Aorta (tissue), 5 donors: Measurements from ENCODE around the gene VWA2. TPM values are rescaled to one million over a fixed set of nuclear protein-coding genes. Genes with fewer than 3 reads are reported as not detected.

Experiments
- ATAC-seq: fragments of 200-7000 bp; cut with Tn5 transposase; one replicate; pipeline ENCODE4 v1.9.1; 2022; ENCODE audit warnings: moderate library complexity; ENCODE audit not compliant: low FRiP score
- DNase-seq, 2 donors: peaks; one replicate each; pipeline ENCODE4 v3.0.0-alpha.2; 2020
- H3K27ac ChIP-seq, 2 donors: one replicate each; pipeline ENCODE4 v1.5.1; 2013; ENCODE audit warnings: low read length in 2 of 2, mild to moderate bottlenecking in 2 of 2, moderate library complexity in 2 of 2, control low read depth in 1 of 2, inconsistent platforms in 1 of 2, low read depth in 1 of 2
- H3K27me3 ChIP-seq, 2 donors: one replicate each; pipeline ENCODE4 v1.6.1; 2013; ENCODE audit warnings: control low read depth in 1 of 2, low read length in 1 of 2, mild to moderate bottlenecking in 1 of 2, moderate library complexity in 1 of 2; ENCODE audit not compliant: insufficient read depth in 2 of 2, control insufficient read depth in 1 of 2
- H3K36me3 ChIP-seq, 2 donors: one replicate each; pipeline ENCODE4 v1.6.1; 2013; ENCODE audit warnings: control low read depth in 1 of 2, low read length in 1 of 2, mild to moderate bottlenecking in 1 of 2; ENCODE audit not compliant: insufficient read depth in 2 of 2, control insufficient read depth in 1 of 2
- H3K4me1 ChIP-seq, 2 donors: one replicate each; pipeline ENCODE4 v1.6.1; 2013; ENCODE audit warnings: low read length in 2 of 2, control low read depth in 1 of 2, mild to moderate bottlenecking in 1 of 2, moderate library complexity in 1 of 2; ENCODE audit not compliant: insufficient read depth in 2 of 2, control insufficient read depth in 1 of 2
- H3K4me3 ChIP-seq, 2 donors: one replicate each; pipeline ENCODE4 v1.5.1; 2013; ENCODE audit warnings: low read length in 2 of 2, control low read depth in 1 of 2, mild to moderate bottlenecking in 1 of 2
- H3K9me3 ChIP-seq: one replicate; pipeline ENCODE4 v1.6.1; 2013; ENCODE audit warnings: mild to moderate bottlenecking, low read length; ENCODE audit not compliant: control insufficient read depth
- WGBS, 2 donors: extraction: QIAGEN DNeasy Blood & Tissue Kit; methylation state at CpG; one replicate each; pipeline ENCODE4 v1.1.7; 2013; 5-methylcytosine and 5-hydroxymethylcytosine counted together
- intact Hi-C, 2 donors: fragments of 100-400 bp; cut with DNase I; formaldehyde crosslinking; loops; one replicate each; pipeline versions ENCODE4 v1.14.2 to v1.15.0; 2022
- polyA plus RNA-seq, 2 donors: library from polyadenylated mRNA; stranded (reverse); fragments of 200-250 nt; gene quantifications; one replicate each; pipeline ENCODE4 v1.2.3, GENCODE V29; 2013
- total RNA-seq, 2 donors: library from RNA; stranded (reverse); fragmentation: NEBNext Ultra II Directional; extraction: Animal tissue kit (Norgen Biotek cat#: 25700); gene quantifications; one replicate each; pipeline ENCODE4 v1.2.1, GENCODE V29; 2021
- donor health status: healthy with polysubstance abuse.
- donor health status: Bipolar disorder and iron deficiency.
- donor health status: DM: no; HTN: no; CAD: no.
- donor health status: DM: no; HTN: no; CAD: no.
- donor health status: DM: yes; HTN: yes; CAD: no.

The VWA2 gene
- total and polyA plus RNA-seq, 4 donors = 0.13 to 0.45 TPM; not detected in 2

DNA sequence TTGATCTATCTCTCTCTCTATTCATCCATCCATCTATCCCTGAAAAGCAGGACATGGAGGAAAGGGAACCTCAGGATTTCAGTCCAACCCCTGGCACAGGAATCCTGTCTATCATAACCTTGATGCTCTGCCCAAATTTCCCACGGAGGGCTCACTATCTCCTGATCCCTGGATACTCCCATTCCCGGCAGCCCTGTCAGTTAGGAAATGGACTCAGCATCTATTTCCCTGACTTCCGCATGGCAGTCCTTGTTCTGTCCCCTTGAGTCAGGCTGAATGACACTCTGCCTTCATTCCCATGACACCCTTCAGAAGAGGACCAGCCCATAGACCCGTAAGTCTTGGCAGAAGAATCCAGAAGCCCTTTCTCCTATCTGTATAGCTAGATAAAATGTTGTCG lies 77.7 kb downstream of the VWA2 start:
- ATAC-seq = no peak
- Histone ChIP-seq H3K4me1 (no peaks in the 10 kb centered on the region), H3K27me3 (no peaks in the 10 kb centered on the region), H3K9me3 (no peaks in the 10 kb centered on the region), H3K27ac (no peak overlapping the region), H3K4me3 (no peak overlapping the region), H3K36me3 (no peaks in the 10 kb centered on the region)
- no peak for DNase-seq
- WGBS, 2 donors = 79 to 84% methylated on average over 5 of the region's 5 CpGs
- intact Hi-C loops = no loop called here

GRCh38 chr10:114319406-114320248 lies 80.6 kb downstream of the VWA2 start:
- H3K36me3 ChIP-seq = peaks cover 0 to 3% of the 10 kb centered on the region in 2 donors
- no peaks in the 10 kb centered on the region for H3K27me3 ChIP-seq
- ATAC-seq = no peak
- 95 to 96% methylated on average over 18 of the region's 18 CpGs for WGBS, 2 donors
- intact Hi-C loops = no loop called here
- H3K4me3 ChIP-seq = no peak overlapping the region
- H3K27ac ChIP-seq = no peak overlapping the region
- no peaks in the 10 kb centered on the region for H3K9me3 ChIP-seq
- peak in 1 of 2 donors; percentile 41 for DNase-seq
- H3K4me1 ChIP-seq = no peaks in the 10 kb centered on the region

GRCh38 chr10:114320249-114321116 lies 81.4 kb downstream of the VWA2 start:
- intact Hi-C loops = no loop called here
- ATAC-seq (peak; percentile 26), DNase-seq (no peak)
- Histone ChIP-seq H3K9me3 (no peaks in the 10 kb centered on the region), H3K4me1 (no peaks in the 10 kb centered on the region), H3K27ac (no peak overlapping the region), H3K27me3 (no peaks in the 10 kb centered on the region), H3K36me3 (peaks cover 0 to 3% of the 10 kb centered on the region in 2 donors), H3K4me3 (no peak overlapping the region)
- WGBS, 2 donors = 91% methylated on average over 23 of the region's 23 CpGs

DNA sequence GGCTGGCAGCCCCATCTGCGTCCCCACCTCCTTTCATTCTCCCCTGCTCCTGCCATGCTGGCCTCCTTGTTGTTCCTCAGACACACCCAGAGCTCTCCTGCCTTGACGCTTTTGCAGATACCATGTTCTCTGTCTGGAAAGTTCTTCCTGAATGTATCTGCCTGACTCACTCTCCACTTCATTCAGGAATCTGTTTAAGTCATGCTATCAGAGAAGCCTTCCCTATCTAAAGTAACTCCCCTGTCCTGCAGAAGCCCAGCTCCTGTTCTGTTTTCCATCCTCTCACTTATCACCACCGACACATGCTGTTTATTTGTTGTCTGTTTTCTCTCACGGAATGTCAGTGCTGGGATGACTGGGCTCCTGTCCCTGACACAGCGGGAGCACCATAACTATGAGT lies 83.3 kb downstream of the VWA2 start:
- intact Hi-C loops = no loop called here
- ATAC-seq (no peak), DNase-seq (no peak)
- H3K9me3 ChIP-seq = no peaks in the 10 kb centered on the region
- H3K4me1 ChIP-seq = no peaks in the 10 kb centered on the region
- no peak overlapping the region for H3K27ac ChIP-seq
- no peak overlapping the region for H3K4me3 ChIP-seq
- H3K36me3 ChIP-seq = peaks cover 0 to 3% of the 10 kb centered on the region in 2 donors
- 94 to 97% methylated on average over 5 of the region's 5 CpGs for WGBS, 2 donors
- no peaks in the 10 kb centered on the region for H3K27me3 ChIP-seq

- Histone ChIP-seq H3K27me3 (no peaks in the 10 kb centered on the region), H3K4me1 (no peaks in the 10 kb centered on the region), H3K36me3 (peaks cover 0 to 3% of the 10 kb centered on the region in 2 donors), H3K9me3 (no peaks in the 10 kb centered on the region), H3K27ac (no peak overlapping the region), H3K4me3 (no peak overlapping the region)
- ATAC-seq (no peak), DNase-seq (no peak)
- intact Hi-C loops = no loop called here
- 60 to 65% methylated on average over 5 of the region's 5 CpGs for WGBS, 2 donors
Observed at GRCh38 chr10:114323023-114323422, 84.0 kb downstream of the VWA2 start.

GRCh38 chr10:114326795-114327194 lies 87.7 kb downstream of the VWA2 start:
- no peaks in the 10 kb centered on the region for H3K9me3 ChIP-seq
- DNase-seq = no peak
- no peaks in the 10 kb centered on the region for H3K27me3 ChIP-seq
- no peak overlapping the region for H3K4me3 ChIP-seq
- H3K36me3 ChIP-seq = peaks cover 0 to 3% of the 10 kb centered on the region in 2 donors
- no peak overlapping the region for H3K27ac ChIP-seq
- no peak for ATAC-seq
- H3K4me1 ChIP-seq = peaks cover 0 to 5% of the 10 kb centered on the region in 2 donors
- 96 to 100% methylated on average over 2 of the region's 2 CpGs for WGBS, 2 donors
- intact Hi-C loops = no loop called here

DNA sequence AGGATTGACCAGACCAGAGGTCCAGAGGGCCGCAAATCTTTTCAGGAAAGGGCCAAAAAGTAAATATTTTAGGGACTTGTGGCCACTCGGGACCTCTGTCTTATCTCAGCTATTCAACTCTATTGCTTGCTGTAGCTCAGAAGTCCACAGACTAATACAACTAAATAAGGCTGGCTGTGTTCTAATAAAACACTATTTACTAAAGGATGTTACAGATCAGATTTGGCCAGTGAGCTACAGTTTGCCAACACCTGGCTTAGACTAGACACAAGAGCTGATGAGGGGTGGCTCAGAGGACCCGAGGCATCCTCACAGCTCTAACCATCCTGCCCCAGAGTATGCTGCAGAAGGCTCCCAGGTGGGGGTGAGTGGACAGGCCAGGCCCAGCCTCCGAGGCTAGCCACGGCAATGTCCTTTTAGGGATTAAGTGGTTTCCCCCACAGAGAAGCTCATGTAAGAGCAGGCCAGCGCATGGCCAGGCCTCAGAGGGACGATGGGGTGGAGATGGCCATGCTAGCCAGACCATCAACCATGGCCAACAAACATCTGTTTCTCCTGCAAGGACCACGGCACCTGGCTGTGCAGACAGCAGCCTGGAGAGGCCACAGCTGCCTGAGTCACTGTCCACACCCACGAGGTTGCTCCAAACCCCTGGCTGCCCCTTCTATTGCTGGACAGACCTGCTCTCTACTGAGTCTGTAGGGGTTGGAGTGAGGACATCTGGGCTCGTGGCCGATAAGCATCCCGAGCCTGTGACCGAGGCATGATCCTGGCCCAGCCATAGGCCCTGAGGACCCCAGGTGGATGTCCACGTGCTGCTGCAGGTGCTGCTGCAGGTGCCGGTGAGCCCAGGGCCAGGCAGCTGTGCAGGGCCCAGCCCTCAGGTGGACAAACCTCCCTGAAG lies 88.7 kb downstream of the VWA2 start:
- DNase-seq = no peak
- H3K4me3 ChIP-seq = no peak overlapping the region
- peaks cover 0 to 5% of the 10 kb centered on the region in 2 donors for H3K4me1 ChIP-seq
- peaks cover 0 to under 1% of the 10 kb centered on the region in 2 donors for H3K36me3 ChIP-seq
- intact Hi-C loops = no loop called here
- 88 to 89% methylated on average over 15 of the region's 15 CpGs for WGBS, 2 donors
- no peak for ATAC-seq
- no peaks in the 10 kb centered on the region for H3K27me3 ChIP-seq
- no peaks in the 10 kb centered on the region for H3K9me3 ChIP-seq
- H3K27ac ChIP-seq = no peak overlapping the region

DNA sequence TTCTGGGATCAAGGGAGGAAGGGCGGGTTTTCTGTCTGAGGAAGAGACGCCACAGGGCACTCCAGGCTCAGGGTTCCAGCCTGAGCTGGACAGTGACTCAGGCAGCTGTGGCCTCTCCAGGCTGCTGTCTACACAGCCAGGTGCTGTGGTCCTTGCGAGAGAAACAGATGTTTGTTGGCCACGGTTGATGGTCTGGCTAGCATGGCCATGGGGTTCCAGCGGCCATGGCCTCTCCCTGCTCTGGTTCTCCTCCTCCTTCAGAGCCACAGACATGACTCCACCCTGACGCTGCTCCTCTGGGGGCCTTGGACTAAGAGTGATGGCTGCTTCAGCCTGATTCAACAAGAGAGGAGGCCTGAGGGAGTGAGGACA lies 89.4 kb downstream of the VWA2 start:
- H3K4me1 ChIP-seq = peaks cover 0 to 5% of the 10 kb centered on the region in 2 donors
- H3K4me3 ChIP-seq = no peak overlapping the region
- H3K27me3 ChIP-seq = no peaks in the 10 kb centered on the region
- no peaks in the 10 kb centered on the region for H3K9me3 ChIP-seq
- H3K36me3 ChIP-seq = no peaks in the 10 kb centered on the region
- H3K27ac ChIP-seq = no peak overlapping the region
- intact Hi-C loops = no loop called here
- no peak for ATAC-seq
- no peak for DNase-seq
- 78 to 97% methylated on average over 5 to 6 of the region's 6 CpGs for WGBS, 2 donors
